Erythroblast (primary cell): ENCODE data around the gene BABAM2.

Experiments used
- GATA1 ChIP-seq: IDR thresholded peaks from 2 replicates; pipeline ENCODE4 v1.6.1; 2011; ENCODE audit warnings: low read depth, mild to moderate bottlenecking, control low read depth, low read length, moderate library complexity
- POLR2A ChIP-seq: IDR thresholded peaks from 2 replicates; pipeline ENCODE4 v1.6.1; 2011; ENCODE audit warnings: mild to moderate bottlenecking, low read length

GRCh38 chr2:28282248-28282647, 391.7 kb downstream of the BABAM2 start:
- TF ChIP-seq POLR2A (no peak), GATA1 (no peak)
